HUDEP-2 (cell line): ENCODE results near the gene ST3GAL5.

Experiments used
- DNase-seq, 76 experiments: peaks; one replicate each; lab custom pipeline; 2025; ENCODE audit not compliant: unreplicated experiment in 76 of 76; lab: John Stamatoyannopoulos, UW

ST3GAL5 gene

DNA sequence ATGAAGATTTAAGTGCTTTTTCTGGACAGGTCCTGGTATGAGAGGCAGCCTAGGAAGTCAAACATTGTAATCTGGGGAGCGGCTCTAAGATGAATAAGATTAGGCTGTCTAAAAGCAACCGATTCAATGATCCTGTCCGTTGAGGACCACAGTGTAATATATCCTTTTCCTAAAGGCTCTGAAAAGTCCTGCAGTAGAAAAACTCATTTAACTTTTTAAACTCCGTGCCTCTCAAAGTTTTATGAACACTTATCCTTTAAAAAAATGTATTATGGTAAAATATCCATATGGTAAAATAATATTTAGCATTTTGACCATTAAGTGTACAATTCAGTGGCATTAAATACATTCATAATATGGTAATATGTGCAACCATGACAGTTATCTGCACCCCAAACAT is 95.2 kb downstream of the ST3GAL5 start:
- no peak for DNase-seq

DNA sequence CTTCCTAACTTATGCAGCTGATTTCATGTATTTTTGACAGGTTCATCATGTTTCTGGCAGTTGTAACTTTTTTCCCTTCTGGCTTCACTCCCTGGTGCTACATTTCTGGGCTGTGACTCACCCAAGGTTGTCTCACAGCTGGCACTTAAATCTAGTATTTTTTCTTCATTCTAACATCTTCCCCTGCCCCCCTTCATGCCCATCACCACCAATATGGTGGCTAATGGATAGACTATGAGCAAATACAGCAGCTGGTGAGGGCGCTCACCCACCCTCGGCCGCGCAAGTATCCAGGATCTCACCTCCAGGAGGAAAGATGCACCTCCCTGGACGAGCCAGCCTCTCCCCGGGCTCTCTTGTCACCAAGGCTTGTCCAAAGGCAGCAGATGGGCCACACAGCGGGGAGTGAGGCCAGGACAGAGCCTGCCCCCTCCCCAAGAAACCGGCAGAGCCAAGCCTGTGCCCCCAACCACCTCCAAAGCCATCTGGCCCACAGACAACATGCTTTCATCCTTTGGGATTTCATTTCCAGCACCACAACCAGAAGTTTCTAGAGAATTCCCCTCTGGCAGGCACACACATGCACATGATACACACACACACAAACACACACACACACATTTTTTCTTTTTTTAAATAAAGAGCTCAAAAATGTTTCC is 95.9 kb downstream of the ST3GAL5 start:
- DNase-seq: no peak

GRCh38 chr2:85791704-85792565 is 96.9 kb downstream of the ST3GAL5 start:
- no peak for DNase-seq

GRCh38 chr2:85790499-85791188 is 98.1 kb downstream of the ST3GAL5 start:
- DNase-seq: no peak

DNA sequence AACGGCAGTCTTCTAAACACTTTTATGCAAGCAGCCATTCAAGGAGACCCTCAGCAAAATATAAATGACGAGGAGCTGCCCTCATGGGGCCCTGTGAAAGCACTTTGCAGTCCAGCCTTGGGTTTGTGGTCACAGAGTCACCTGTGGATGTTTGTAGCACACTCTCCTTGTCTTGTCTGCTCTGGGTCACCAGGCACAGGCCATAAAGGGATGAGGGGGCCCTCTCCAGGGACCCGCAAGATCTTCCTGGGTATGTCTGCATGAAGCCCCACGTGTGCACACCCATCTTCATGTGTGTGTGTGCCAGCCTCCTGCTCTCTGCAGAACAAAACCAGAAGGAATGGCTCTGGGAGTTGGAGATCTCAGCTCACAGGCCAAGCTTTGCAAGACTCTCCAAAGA is 98.8 kb downstream of the ST3GAL5 start:
- DNase-seq: no peak

DNA sequence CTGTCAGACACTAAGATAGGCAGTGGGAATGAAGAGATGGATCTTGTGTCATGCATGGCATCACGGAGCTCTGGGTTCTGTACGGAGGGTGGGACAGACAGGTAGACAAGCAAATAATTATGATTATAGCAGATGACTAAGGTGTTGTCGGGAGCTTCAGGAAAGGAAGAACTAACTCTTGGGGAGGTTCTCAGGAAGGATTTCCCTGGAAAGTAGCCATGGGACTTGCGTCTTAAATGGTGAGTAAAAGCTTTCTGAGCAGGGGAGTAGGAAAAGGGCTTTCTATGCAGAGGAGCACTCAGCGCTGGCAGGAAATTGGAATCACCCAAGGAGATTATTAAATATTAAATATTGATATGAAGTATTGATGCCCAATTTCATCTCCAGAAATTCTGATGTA is 99.5 kb downstream of the ST3GAL5 start:
- DNase-seq: no peak

- DNase-seq: no peak
Measured at GRCh38 chr2:85788603-85789002, 100.2 kb downstream of the ST3GAL5 start.

GRCh38 chr2:85787981-85788340 is 100.8 kb downstream of the ST3GAL5 start:
- no peak for DNase-seq

- no peak for DNase-seq
Measured at GRCh38 chr2:85787282-85787980, 101.4 kb downstream of the ST3GAL5 start.
